ENCODE measurements around the gene DFFA.
"Not testable (repeated sequence)": the region's sequence is repeated elsewhere in the genome, so short reads cannot be mapped to it uniquely, and the experiment has no call there.

DFFA gene

GRCh38 chr1:10470043-10470442 is 2.3 kb downstream of the DFFA start:
- no peak for DNase-seq (ENCODE audit: low read depth, low spot score)
- H3K27ac ChIP-seq = no peak overlapping the region

GRCh38 chr1:10467078-10467477 is 5.3 kb downstream of the DFFA start:
- H3K27ac ChIP-seq = no peak overlapping the region
- no peak for DNase-seq (ENCODE audit: low read depth, low spot score)

- peak overlapping the region; percentile 52 for H3K27ac ChIP-seq
- DNase-seq (ENCODE audit: low read depth, low spot score) = peak; percentile 61
These were observed 13.1 kb downstream of the DFFA start for GRCh38 chr1:10459184-10459583.

DNA sequence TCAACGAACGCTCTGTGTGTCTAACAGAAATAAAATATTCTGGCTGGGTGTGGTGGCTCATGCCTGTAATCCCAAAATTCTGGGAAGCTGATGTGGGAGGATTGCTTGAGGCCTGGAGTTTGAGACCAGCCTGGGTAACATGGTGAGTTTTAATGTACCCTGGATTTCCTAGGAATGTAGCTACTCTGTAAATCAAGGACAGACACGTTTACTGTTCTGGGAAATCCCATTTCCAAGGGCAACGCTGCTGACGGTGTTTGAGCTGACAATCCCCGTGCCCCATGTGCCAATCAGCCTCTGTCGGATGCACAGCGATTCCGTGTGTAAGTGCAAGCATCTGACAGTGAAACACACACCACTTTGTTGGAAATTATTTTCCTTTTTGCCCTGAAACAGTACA is 14.5 kb downstream of the DFFA start:
- peak overlapping the region; percentile 52 for H3K27ac ChIP-seq

DNA sequence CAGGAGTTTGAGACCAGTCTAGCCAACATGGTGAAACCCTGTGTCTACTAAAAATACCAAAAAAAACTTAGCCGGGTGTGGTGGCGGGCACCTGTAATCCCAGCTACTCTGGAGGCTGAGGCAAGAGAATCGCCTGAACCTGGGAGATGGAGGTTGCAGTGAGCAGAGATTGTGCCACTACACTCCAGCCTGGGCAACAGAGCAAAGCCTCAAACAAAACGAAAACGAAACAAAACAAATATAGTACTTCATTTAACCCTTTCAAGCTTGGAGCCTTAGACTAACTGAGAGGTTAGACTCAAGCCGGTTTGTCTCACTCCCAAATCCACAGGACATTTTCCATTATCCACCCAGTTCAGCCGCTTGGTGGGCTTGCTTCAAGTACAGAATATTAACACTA is 14.9 kb downstream of the DFFA start:
- H3K27ac ChIP-seq = peak overlapping the region; percentile 52
- DNase-seq (ENCODE audit: low read depth, low spot score) = not testable (repeated sequence)

More for the DNA sequence above, 14.5 kb downstream of the DFFA start:
- no peak for DNase-seq (ENCODE audit: low read depth, low spot score)

DNA sequence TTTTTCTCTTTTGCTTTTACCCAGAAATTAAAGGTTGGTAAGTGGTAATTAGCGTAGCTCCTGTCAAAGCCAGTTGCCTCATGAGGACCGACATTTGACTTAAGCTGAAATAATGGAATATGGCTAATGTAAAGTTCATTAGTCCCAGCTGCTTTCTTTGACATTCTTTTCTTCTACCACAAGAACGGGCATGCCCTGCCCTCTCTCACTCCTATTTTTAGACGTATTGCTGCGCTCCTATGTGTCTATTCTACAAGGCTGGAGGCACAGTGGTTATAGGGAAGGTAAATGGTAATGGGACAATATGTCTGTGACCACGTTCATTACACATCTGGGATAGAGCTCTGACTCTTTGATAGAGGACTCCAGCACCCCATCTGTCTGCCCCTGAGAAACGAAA is 15.7 kb downstream of the DFFA start:
- no peak for DNase-seq (ENCODE audit: low read depth, low spot score)
- peak overlapping the region; percentile 52 for H3K27ac ChIP-seq

- H3K27ac ChIP-seq = peak overlapping the region; percentile 52
- no peak for DNase-seq (ENCODE audit: low read depth, low spot score)
These were observed 16.3 kb downstream of the DFFA start for GRCh38 chr1:10456048-10456447.

DNA sequence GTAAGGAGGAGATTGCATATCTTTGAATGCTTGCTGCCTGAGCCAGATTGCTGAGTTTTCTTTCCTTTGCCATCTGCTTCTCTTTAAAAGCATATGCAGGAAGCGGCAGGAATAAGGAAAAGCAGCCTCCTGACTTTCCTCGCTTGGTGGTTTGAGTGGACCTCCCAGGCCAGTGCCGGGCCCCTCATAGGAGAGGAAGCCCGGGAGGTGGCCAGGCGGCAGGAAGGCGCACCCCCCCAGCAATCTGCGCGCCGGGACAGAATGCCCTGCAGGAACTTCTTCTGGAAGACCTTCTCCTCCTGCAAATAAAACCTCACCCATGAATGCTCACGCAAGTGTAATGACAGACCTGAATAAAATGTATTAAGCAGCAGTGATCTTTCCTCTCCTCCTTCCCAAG is 21.0 kb downstream of the DFFA start:
- DNase-seq (ENCODE audit: low read depth, low spot score) = no peak
- H3K27ac ChIP-seq = no peak overlapping the region

DNA sequence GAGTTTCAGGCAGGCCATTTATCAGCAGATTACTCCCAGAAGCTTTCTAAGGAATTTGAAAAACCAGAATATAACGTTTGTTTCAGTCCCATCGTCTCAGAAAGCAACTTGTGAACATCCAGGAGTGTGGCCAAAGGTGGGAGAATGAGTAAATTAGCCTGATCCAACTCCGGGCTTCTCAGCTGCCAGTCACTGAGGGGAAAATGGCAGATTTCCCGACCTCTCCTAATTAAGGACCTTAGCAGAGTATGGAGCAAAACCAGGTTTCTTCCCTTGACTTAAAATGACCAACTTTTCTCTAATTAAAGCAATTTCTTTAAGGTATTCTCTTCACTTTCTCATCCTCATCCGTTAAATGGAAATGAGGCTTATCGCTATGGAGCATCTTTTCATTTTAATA is 21.5 kb downstream of the DFFA start:
- H3K27ac ChIP-seq = no peak overlapping the region
- no peak for DNase-seq (ENCODE audit: low read depth, low spot score)

DNA sequence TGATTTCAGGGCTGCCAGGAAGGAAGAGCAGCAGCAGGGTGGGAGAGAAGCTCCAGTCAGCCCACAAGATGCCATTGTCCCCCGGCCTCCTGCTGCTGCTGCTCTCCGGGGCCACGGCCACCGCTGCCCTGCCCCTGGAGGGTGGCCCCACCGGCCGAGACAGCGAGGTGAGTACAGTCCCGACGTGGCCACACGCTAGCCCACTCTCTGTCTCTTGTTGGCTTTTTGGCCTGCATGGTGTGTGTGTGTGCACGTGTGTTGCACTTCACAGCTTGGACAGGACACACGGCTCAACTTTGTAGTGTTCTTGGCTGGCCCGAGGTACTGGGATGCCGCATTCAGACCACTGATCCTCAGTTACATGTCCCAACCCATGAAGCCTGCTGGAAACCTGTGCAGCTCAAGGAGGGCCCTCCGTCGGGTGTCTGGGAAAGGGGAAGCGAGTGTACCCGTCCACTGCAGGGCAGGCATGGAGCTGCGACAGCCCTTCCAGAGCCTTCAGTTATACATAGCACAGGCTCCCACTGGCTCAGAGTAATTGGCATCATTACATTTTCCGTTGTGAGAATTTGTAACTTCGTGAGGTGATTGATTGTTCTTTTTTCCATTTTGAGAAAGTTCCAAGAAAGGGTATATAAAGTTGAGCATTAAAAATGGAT is 22.0 kb downstream of the DFFA start:
- no peak for DNase-seq (ENCODE audit: low read depth, low spot score)
- H3K27ac ChIP-seq = no peak overlapping the region

- DNase-seq (ENCODE audit: low read depth, low spot score) = no peak
- no peak within 1 kb of the TSS for H3K27ac ChIP-seq
These were observed 22.6 kb downstream of the DFFA start, which contains the start of gene CORT for GRCh38 chr1:10449751-10450150. Gene CORT (plus strand): TSS chr1:10450031. CDS start chr1:10450224, 193 bp downstream.

DNA sequence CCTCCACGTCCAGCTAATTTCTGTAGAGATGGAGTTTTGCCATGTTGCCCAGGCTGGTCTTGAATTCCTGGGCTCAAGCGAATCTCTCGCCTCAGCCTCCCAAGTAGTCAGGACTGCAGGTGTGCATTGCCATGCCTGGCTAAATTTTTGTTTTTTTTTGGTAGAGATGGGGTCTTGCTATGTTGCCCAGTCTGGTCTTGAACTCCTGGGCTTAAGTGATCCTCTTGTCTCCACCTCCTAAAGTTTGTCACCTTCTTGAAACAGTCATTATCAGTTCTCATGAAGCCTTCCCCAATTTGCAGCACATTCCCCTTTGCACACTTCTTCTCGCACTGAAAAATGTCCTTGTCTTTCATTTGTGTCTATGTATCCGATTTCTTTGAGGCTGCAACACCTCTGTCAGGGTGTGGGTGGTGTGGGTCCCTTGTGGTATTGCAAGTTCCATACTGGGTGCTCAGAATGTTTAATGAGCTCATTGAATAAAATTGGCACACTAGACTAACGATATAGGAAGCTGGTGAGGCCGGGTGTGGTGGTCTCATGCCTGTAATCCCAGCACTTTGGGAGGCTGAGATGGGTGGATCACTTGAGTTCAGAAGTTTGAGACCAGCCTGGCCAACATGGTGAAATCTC is 25.4 kb downstream of the DFFA start:
- DNase-seq (ENCODE audit: low read depth, low spot score) = no peak
- no peak overlapping the region for H3K27ac ChIP-seq

DNA sequence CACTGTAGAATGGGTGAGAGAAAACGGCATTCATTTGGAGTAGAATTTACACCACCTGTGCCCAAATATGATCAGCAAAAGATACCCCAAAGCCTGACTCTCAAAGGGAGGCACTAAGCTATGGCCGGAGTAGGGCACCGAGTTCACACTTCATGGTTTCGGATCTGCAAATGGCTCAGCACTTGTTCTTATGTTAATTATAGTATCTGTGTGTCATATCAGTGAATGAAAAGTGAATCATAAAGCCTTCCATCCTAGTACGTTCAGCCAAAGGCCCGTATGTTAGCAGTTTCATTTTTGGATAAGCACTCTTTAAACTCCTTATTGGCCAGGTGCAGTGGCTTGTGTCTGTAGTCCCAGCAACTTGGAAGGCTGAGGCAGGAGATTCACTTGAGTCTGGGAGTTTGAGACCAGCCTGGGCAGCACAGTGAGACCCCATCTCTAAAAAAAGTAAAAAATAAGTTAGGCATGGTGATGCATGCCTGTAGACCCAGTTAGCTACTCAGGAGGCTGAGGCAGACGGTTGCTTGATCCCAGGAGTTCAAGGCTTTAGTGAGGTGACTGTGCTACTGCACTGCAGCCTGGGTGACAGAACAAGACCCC is 27.4 kb downstream of the DFFA start:
- no peak overlapping the region for H3K27ac ChIP-seq
- DNase-seq (ENCODE audit: low read depth, low spot score) = no peak

- no peak overlapping the region for H3K27ac ChIP-seq
- no peak for DNase-seq (ENCODE audit: low read depth, low spot score)
These were observed 28.1 kb downstream of the DFFA start for GRCh38 chr1:10444248-10444647.

GRCh38 chr1:10440794-10441193 is 31.5 kb downstream of the DFFA start:
- no peak overlapping the region for H3K27ac ChIP-seq

GRCh38 chr1:10440305-10440704 is 32.0 kb downstream of the DFFA start:
- H3K27ac ChIP-seq = no peak overlapping the region
- no peak for DNase-seq (ENCODE audit: low read depth, low spot score)

More at GRCh38 chr1:10440794-10441193, 31.5 kb downstream of the DFFA start:
- no peak for DNase-seq (ENCODE audit: low read depth, low spot score)

GRCh38 chr1:10438677-10439163 is 33.6 kb downstream of the DFFA start:
- no peak overlapping the region for H3K27ac ChIP-seq
- DNase-seq (ENCODE audit: low read depth, low spot score) = no peak

DNA sequence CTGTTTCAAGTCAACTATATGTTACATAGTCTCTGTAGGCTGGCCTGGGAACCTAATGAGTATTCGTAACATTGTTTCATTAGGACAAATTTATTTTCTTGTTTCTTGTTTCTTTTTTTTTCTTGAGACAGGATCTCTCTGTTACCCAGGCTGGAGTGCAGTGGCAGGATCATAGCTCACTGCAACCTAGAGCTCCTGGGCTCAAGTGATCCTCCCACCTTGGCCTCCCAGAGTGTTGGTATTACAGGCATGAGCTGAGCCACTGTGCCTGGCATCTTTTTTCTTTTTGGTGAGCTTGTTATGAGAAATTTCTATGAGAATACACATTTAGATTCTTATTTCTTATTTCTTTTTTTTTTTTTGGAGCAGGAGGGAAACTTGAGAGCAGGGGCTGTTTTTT is 35.3 kb downstream of the DFFA start:
- no peak for DNase-seq (ENCODE audit: low read depth, low spot score)

DNA sequence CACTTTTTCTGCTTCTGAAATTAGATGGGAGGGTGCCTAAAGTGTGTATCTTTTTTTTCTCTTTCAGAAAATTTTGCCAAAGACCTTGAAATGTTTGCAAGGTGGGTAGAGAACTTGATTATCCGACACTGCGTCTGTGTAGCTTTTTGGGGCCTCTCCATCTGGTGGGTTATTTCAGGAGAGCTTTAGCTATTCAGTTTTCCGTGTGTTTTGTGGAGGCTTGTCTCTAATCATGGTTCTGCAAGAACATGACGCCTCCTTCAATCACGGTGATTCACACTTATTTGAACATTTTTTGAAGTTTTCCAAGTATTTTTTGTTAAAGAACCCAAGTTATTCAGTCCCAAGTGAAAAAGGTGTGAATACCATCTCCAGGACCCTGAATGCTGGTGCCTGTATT is 37.7 kb downstream of the DFFA start:
- no peak for DNase-seq (ENCODE audit: low read depth, low spot score)
- H3K27ac ChIP-seq = no peak overlapping the region

More for the DNA sequence above, 35.3 kb downstream of the DFFA start:
- H3K27ac ChIP-seq = no peak overlapping the region

- DNase-seq (ENCODE audit: low read depth, low spot score) = no peak
- no peak overlapping the region for H3K27ac ChIP-seq
These were observed 38.5 kb downstream of the DFFA start for GRCh38 chr1:10433790-10434189.

DNA sequence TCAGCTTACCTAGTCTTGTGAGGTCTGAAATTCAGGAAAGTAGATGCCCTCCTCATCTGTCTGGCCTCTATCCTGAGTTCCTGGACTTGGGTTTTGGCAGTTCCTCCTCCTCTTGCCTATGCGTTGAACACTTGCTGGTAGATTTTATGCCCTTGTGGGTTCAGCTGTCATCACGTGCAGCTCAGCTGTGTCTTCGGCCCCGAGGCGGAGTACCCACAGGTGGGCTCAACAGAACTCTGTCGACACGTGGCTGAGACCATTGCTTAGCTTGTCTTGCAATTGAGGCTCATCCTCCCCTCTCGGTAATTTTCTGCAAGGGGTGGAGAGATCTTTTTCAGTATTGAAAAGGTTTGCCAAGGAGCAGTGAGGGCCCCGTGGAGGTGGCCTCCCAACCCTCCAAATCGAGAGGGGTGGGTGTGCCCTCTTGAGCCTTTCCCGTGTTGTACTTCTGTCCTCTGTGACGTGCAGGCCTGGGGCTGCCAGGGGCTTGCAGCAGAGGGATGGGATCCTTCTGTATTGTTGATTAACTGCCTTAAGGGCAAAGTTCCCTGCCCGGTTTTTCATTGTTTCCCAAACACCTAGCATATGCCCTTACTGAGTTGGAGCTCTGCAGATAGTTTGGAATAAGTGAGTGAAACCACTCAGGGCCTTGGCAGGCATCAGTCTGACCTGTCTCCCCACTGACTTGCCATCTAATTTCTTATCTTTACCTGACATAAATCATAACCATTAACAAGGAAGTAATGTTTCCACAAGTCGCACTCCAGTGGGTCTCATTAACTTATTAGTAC is 39.2 kb downstream of the DFFA start:
- H3K27ac ChIP-seq = no peak overlapping the region
- DNase-seq (ENCODE audit: low read depth, low spot score) = no peak

All from epithelial cell of prostate (primary cell).